Astrocyte (in vitro differentiated cells and primary cell): ENCODE measurements around the gene SLC9A1.

Source experiments
- EZH2 ChIP-seq: IDR thresholded peaks from 2 replicates; pipeline ENCODE4 v1.6.1; 2012; ENCODE audit warnings: mild to moderate bottlenecking, low read length, inconsistent platforms; ENCODE audit not compliant: insufficient read depth
- TF ChIP-seq, protein P1 (sequence below): IDR thresholded peaks from 2 replicates; pipeline ENCODE4 v1.5.1; 2011; ENCODE audit warnings: low read depth, mild to moderate bottlenecking, inconsistent platforms, low read length, moderate library complexity; ENCODE audit not compliant: insufficient read depth

DNA sequence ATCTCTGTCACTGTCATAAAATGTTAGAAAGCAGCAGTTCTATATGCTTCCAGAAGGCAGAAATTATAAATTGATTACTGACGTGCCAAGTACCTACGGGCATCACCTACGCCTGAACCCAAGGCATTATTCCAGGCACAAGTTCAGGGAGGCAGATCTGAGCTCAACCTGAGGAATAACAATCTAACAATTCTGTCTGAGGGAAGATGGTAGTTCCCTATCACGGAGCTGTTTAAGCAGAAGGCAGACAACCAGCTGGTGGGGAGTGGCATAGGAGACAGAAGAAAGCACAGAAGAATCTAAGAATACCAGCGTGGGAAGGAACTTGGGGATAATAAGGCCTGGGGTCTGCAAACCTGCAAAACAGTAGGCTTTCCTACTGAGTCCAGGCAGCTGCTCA, 40.4 kb downstream of the SLC9A1 start:
- TF ChIP-seq, protein P1, sequence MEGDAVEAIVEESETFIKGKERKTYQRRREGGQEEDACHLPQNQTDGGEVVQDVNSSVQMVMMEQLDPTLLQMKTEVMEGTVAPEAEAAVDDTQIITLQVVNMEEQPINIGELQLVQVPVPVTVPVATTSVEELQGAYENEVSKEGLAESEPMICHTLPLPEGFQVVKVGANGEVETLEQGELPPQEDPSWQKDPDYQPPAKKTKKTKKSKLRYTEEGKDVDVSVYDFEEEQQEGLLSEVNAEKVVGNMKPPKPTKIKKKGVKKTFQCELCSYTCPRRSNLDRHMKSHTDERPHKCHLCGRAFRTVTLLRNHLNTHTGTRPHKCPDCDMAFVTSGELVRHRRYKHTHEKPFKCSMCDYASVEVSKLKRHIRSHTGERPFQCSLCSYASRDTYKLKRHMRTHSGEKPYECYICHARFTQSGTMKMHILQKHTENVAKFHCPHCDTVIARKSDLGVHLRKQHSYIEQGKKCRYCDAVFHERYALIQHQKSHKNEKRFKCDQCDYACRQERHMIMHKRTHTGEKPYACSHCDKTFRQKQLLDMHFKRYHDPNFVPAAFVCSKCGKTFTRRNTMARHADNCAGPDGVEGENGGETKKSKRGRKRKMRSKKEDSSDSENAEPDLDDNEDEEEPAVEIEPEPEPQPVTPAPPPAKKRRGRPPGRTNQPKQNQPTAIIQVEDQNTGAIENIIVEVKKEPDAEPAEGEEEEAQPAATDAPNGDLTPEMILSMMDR = no peak
- no peak for TF ChIP-seq EZH2
